ENCODE data around the gene MYRF. TPM values are rescaled to one million over a fixed set of nuclear protein-coding genes. Genes with fewer than 3 reads are reported as not detected.

MYRF gene
- polyA plus RNA-seq, 1 donor (not counting 4 experiments of a cell fraction or from before 2014, with no cell fraction given), result 0.14 TPM

- FAIRE-seq (no peak), DNase-seq (ENCODE audit: low read depth, low spot score) (no peak)
- Histone ChIP-seq H3K36me3 (ENCODE audit: control insufficient read depth in 2 of 2, extremely low read depth in 1 of 2, insufficient read depth in 2 of 2, low read length in 2 of 2) (no peaks in the 10 kb centered on the region), H3K9me3 (ENCODE audit: control insufficient read depth, low read depth, low read length) (no peaks in the 10 kb centered on the region), H3K9me1 (ENCODE audit: control insufficient read depth, extremely low read depth, insufficient read depth, low read length) (no peaks in the 10 kb centered on the region), H3K4me2 (ENCODE audit: control insufficient read depth, extremely low read depth, insufficient read depth, low read depth, low read length) (no peak overlapping the region), H3K27me3 (ENCODE audit: control insufficient read depth, extremely low read depth, insufficient read depth, low read length) (peaks cover 27% of the 10 kb centered on the region), H3K27ac (ENCODE audit: control insufficient read depth, insufficient read depth, low read length) (no peak overlapping the region), H3K4me1 (ENCODE audit: control insufficient read depth, extremely low read depth, insufficient read depth, low read length) (peaks cover 2% of the 10 kb centered on the region), H3K79me2 (ENCODE audit: control insufficient read depth, insufficient read depth, low read length) (no peaks in the 10 kb centered on the region), H2AFZ (ENCODE audit: control insufficient read depth, low read length) (no peak overlapping the region), H3K9ac (ENCODE audit: control insufficient read depth, extremely low read depth, insufficient read depth, low read length) (no peak overlapping the region), H3K4me3 (ENCODE audit: control insufficient read depth in 2 of 3, extremely low read depth in 1 of 3, insufficient read depth in 2 of 3, low read depth in 1 of 3, low read length in 3 of 3) (no peak overlapping the region), H4K20me1 (ENCODE audit: control insufficient read depth, extremely low read depth, insufficient read depth, low read length) (peaks cover 5% of the 10 kb centered on the region)
- TF ChIP-seq EZH2 (IDR thresholded peaks at IDR 0.05; ENCODE audit: low read length) (no peak), CTCF (optimal IDR thresholded peaks at IDR 0.05 in 1 of 3, IDR thresholded peaks at IDR 0.05 in 1 of 3, conservative IDR thresholded peaks at IDR 0.05 in 1 of 3; ENCODE audit: extremely low read depth in 1 of 3, insufficient read depth in 2 of 3, low read length in 3 of 3) (no peak)
- dilution Hi-C loops (cut with MboI; ENCODE audit: extremely low pct_ligation_motif_present, low sequenced_read_pairs), result no loop called here
Measured at GRCh38 chr11:61753672-61754071, 1.2 kb downstream of the MYRF start.

- Histone ChIP-seq H3K9me3 (ENCODE audit: control insufficient read depth, low read depth, low read length) (no peaks in the 10 kb centered on the region), H3K27me3 (ENCODE audit: control insufficient read depth, extremely low read depth, insufficient read depth, low read length) (peaks cover 22% of the 10 kb centered on the region), H3K9me1 (ENCODE audit: control insufficient read depth, extremely low read depth, insufficient read depth, low read length) (no peaks in the 10 kb centered on the region), H3K79me2 (ENCODE audit: control insufficient read depth, insufficient read depth, low read length) (no peaks in the 10 kb centered on the region), H4K20me1 (ENCODE audit: control insufficient read depth, extremely low read depth, insufficient read depth, low read length) (peaks cover 5% of the 10 kb centered on the region), H3K4me3 (ENCODE audit: control insufficient read depth in 2 of 3, extremely low read depth in 1 of 3, insufficient read depth in 2 of 3, low read depth in 1 of 3, low read length in 3 of 3) (no peak overlapping the region), H2AFZ (ENCODE audit: control insufficient read depth, low read length) (no peak overlapping the region), H3K36me3 (ENCODE audit: control insufficient read depth in 2 of 2, extremely low read depth in 1 of 2, insufficient read depth in 2 of 2, low read length in 2 of 2) (no peaks in the 10 kb centered on the region), H3K4me1 (ENCODE audit: control insufficient read depth, extremely low read depth, insufficient read depth, low read length) (peaks cover 2% of the 10 kb centered on the region), H3K4me2 (ENCODE audit: control insufficient read depth, extremely low read depth, insufficient read depth, low read depth, low read length) (no peak overlapping the region), H3K27ac (ENCODE audit: control insufficient read depth, insufficient read depth, low read length) (no peak overlapping the region), H3K9ac (ENCODE audit: control insufficient read depth, extremely low read depth, insufficient read depth, low read length) (no peak overlapping the region)
- DNase-seq (ENCODE audit: low read depth, low spot score) (no peak), FAIRE-seq (no peak)
- TF ChIP-seq CTCF (optimal IDR thresholded peaks at IDR 0.05 in 1 of 3, IDR thresholded peaks at IDR 0.05 in 1 of 3, conservative IDR thresholded peaks at IDR 0.05 in 1 of 3; ENCODE audit: extremely low read depth in 1 of 3, insufficient read depth in 2 of 3, low read length in 3 of 3), result no peak
- TF ChIP-seq EZH2 (IDR thresholded peaks at IDR 0.05; ENCODE audit: low read length), result no peak
- dilution Hi-C loops (cut with MboI; ENCODE audit: extremely low pct_ligation_motif_present, low sequenced_read_pairs), result no loop called here
Measured at GRCh38 chr11:61754534-61755482, 2.4 kb downstream of the MYRF start.

All from keratinocyte (primary cell).